DMS153 treated with DMSO at 0.1 percent for 48 hours (cell line): ENCODE results near the gene NAPB.

Experiments used
- DNase-seq: peaks from one replicate; lab custom pipeline; 2025; ENCODE audit not compliant: unreplicated experiment; lab: John Stamatoyannopoulos, UW

The NAPB gene

GRCh38 chr20:23369072-23369823 is 52.0 kb downstream of the NAPB start:
- DNase-seq = no peak

- no peak for DNase-seq
These were observed 52.8 kb downstream of the NAPB start for GRCh38 chr20:23368316-23369071.

- no peak for DNase-seq
These were observed 53.5 kb downstream of the NAPB start for GRCh38 chr20:23367770-23368169.

GRCh38 chr20:23366384-23366783 is 54.9 kb downstream of the NAPB start:
- no peak for DNase-seq

GRCh38 chr20:23365390-23366165 is 55.7 kb downstream of the NAPB start:
- DNase-seq = no peak

GRCh38 chr20:23363257-23363649 is 58.0 kb downstream of the NAPB start:
- no peak for DNase-seq

GRCh38 chr20:23362392-23363256 is 58.7 kb downstream of the NAPB start:
- no peak for DNase-seq

- DNase-seq = peak; percentile 97
These were observed 59.6 kb downstream of the NAPB start, which contains the start of gene GZF1 for GRCh38 chr20:23361476-23362391. Gene GZF1, plus strand, starts transcription at chr20:23362182. Its CDS starts 2,202 bp downstream, at chr20:23364384.

- DNase-seq = no peak
These were observed 60.2 kb downstream of the NAPB start for GRCh38 chr20:23361119-23361475.

GRCh38 chr20:23360531-23360930 is 60.8 kb downstream of the NAPB start:
- no peak for DNase-seq

GRCh38 chr20:23358923-23359593 is 62.2 kb downstream of the NAPB start:
- DNase-seq = no peak

GRCh38 chr20:23358563-23358906 is 62.8 kb downstream of the NAPB start:
- no peak for DNase-seq

GRCh38 chr20:23357767-23358562 is 63.3 kb downstream of the NAPB start:
- peak; percentile 95 for DNase-seq

- DNase-seq = no peak
These were observed 65.1 kb downstream of the NAPB start for GRCh38 chr20:23356203-23356602.

GRCh38 chr20:23350904-23351838 is 70.1 kb downstream of the NAPB start:
- DNase-seq = peak; percentile 8

- peak; percentile 91 for DNase-seq
These were observed 70.9 kb downstream of the NAPB start, which contains the start of gene NXT1 for GRCh38 chr20:23350196-23350903. Gene NXT1, plus strand, starts transcription at chr20:23350791. Its CDS starts 3,251 bp downstream, at chr20:23354042.
